ENCODE data around the gene TNIP1.

- TF ChIP-seq CTCF (IDR thresholded peaks at IDR 0.05 in 4 of 5, conservative IDR thresholded peaks at IDR 0.05 in 1 of 5) = peak; percentile 37 to 56 (median 47)
- no peak for TF ChIP-seq POLR2A (IDR thresholded peaks at IDR 0.05)
These were observed 1.6 kb upstream of the TNIP1 start for GRCh38 chr5:151082282-151082902.

All from gastrocnemius medialis (tissue), 4 donors.